Measurements from ENCODE around the gene ASTN2. TPM values are rescaled to one million over a fixed set of nuclear protein-coding genes. Genes with fewer than 3 reads are reported as not detected.

Gene ASTN2
- total and polyA plus RNA-seq, 10 of the 15 experiments (the other 5 are each of a cell fraction or from before 2014, with no cell fraction given): 1.4 to 15.7 (median 7.0) TPM

GRCh38 chr9:117305454-117305853, 109.4 kb downstream of the ASTN2 start:
- H3K9ac ChIP-seq (ENCODE audit: control insufficient read depth, insufficient read depth, low read length): no peak overlapping the region
- ChIA-PET POLR2A (no interaction called here), CTCF (no interaction called here), RAD21 (ENCODE audit: unreplicated experiment) (no interaction called here), SMC1A (ENCODE audit: uncharacterized antibody, unreplicated experiment) (no interaction called here)
- H3K27me3 ChIP-seq (replicated peaks in 1 of 2; ENCODE audit: control insufficient read depth in 2 of 2, insufficient read depth in 2 of 2, low read length in 1 of 2): no peaks in the 10 kb centered on the region; a peak in 1 of 4 replicates
- no peak overlapping the region for H3K4me3 ChIP-seq
- DNase-seq (ENCODE audit: low read depth, low spot score) (no peak), FAIRE-seq (no peak), ATAC-seq (peak; percentile 66)
- WGBS (ENCODE audit: insufficient coverage, insufficient replicate concordance, low lambda C conversion rate, missing lambda C conversion rate): 0% methylated on average over 2 of the region's 2 CpGs
- no peaks in the 10 kb centered on the region for H3K4me1 ChIP-seq (ENCODE audit: control insufficient read depth, insufficient read depth, low read length)
- BruUV-seq (replicated peaks): no TSS peak
- H3K36me3 ChIP-seq (ENCODE audit: control insufficient read depth in 2 of 2, insufficient read depth in 2 of 2, low read length in 1 of 2): no peaks in the 10 kb centered on the region
- no peaks in the 10 kb centered on the region for H3K79me2 ChIP-seq (ENCODE audit: control insufficient read depth, insufficient read depth, low read length)
- no peak overlapping the region for H2AFZ ChIP-seq (ENCODE audit: control insufficient read depth, low read depth, low read length)
- H3K27ac ChIP-seq (ENCODE audit: control insufficient read depth, insufficient read depth): no peak overlapping the region
- H3K4me2 ChIP-seq (ENCODE audit: control insufficient read depth, insufficient read depth): no peak overlapping the region
- no peaks in the 10 kb centered on the region for H3K9me3 ChIP-seq (replicated peaks; ENCODE audit: control insufficient read depth, insufficient read depth, low read length)
- in situ Hi-C loops (cut with MboI): no loop called here
- TF ChIP-seq MTA3 (IDR thresholded peaks at IDR 0.05; ENCODE audit: borderline replicate concordance, low read length): no peak
- no peak for TF ChIP-seq PAX8 (IDR thresholded peaks at IDR 0.05)
- TF ChIP-seq NRF1 (conservative IDR thresholded peaks at IDR 0.05; ENCODE audit: low read depth, low read length): no peak
- TF ChIP-seq REST (IDR thresholded peaks at IDR 0.05; ENCODE audit: low read depth, low read length): no peak
- TF ChIP-seq SIX5 (IDR thresholded peaks at IDR 0.05; ENCODE audit: low read depth, low read length, severe bottlenecking): no peak
- intact Hi-C loops (cut with micrococcal nuclease; ENCODE audit: unreplicated experiment): no loop called here
- H4K20me1 ChIP-seq (ENCODE audit: control insufficient read depth, insufficient read depth): no peaks in the 10 kb centered on the region
